Calu3 (cell line): Measurements from ENCODE around the gene ABL1. TPM values are rescaled to one million over a fixed set of nuclear protein-coding genes. Genes with fewer than 3 reads are reported as not detected.

Experiments
- BruUV-seq: library from RNA; stranded (reverse); fragments of 400-500 nt; replicated peaks from 2 replicates; lab custom pipeline; 2021; lab: Mats Ljungman, UMichigan
- CTCF ChIA-PET: fragments of 300-600 bp; sonication (Branson Sonifier 250); formaldehyde crosslinking; loops from one replicate; lab custom pipeline; 2022; ENCODE audit warnings: antibody characterized with exemption; lab: Charles Lee
- DNase-seq: peaks from one replicate; pipeline ENCODE4 v3.0.0; 2022
- H3K27ac Mint-ChIP-seq: one replicate; pipeline ENCODE4 v1.8.0; 2022; ENCODE audit warnings: mixed read lengths; ENCODE audit not compliant: unreplicated experiment
- H3K27me3 Mint-ChIP-seq: one replicate; pipeline ENCODE4 v1.8.0; 2022; ENCODE audit warnings: mixed read lengths; ENCODE audit not compliant: unreplicated experiment
- H3K36me3 Mint-ChIP-seq: one replicate; pipeline ENCODE4 v1.8.0; 2022; ENCODE audit warnings: mild to moderate bottlenecking, moderate library complexity, mixed read lengths; ENCODE audit not compliant: insufficient read depth, unreplicated experiment
- H3K4me1 Mint-ChIP-seq: one replicate; pipeline ENCODE4 v1.8.0; 2022; ENCODE audit warnings: mild to moderate bottlenecking, low read depth, mixed read lengths; ENCODE audit not compliant: unreplicated experiment
- H3K4me3 Mint-ChIP-seq: one replicate; pipeline ENCODE4 v1.8.0; 2022; ENCODE audit warnings: mild to moderate bottlenecking, low read depth, moderate library complexity, mixed read lengths; ENCODE audit not compliant: unreplicated experiment
- H3K9me3 Mint-ChIP-seq: one replicate; pipeline ENCODE4 v1.8.0; 2022; ENCODE audit warnings: low read depth, mixed read lengths; ENCODE audit not compliant: unreplicated experiment
- CTCF ChIP-seq: fragments of 200-600 bp; IDR thresholded peaks from one replicate; pipeline ENCODE4 v1.8.0; 2022; ENCODE audit warnings: antibody characterized with exemption; ENCODE audit not compliant: unreplicated experiment
- intact Hi-C: fragments of 100-400 bp; cut with micrococcal nuclease; formaldehyde crosslinking; loops from one replicate; pipeline ENCODE4 v1.10.0; 2022; ENCODE audit not compliant: unreplicated experiment
- total RNA-seq: library from RNA; stranded (reverse); gene quantifications from 2 replicates; pipeline ENCODE4 v1.2.3, GENCODE V29; 2022

Gene ABL1
- total RNA-seq, 1 experiment from 2014 or later, result 30.0 TPM

GRCh38 chr9:130839132-130840111 is 4.4 kb downstream of the ABL1 start:
- CTCF ChIA-PET, result interaction anchor here (0.6 to 0.7 kb wide), 2 partner anchors 17 to 240 kb away, joined by 6 read pairs; no protein-coding TSS in a partner anchor
- H3K27ac Mint-ChIP-seq, result no peak overlapping the region
- no TSS peak for BruUV-seq
- peaks cover 23% of the 10 kb centered on the region for H3K36me3 Mint-ChIP-seq
- H3K4me3 Mint-ChIP-seq, result no peak overlapping the region
- intact Hi-C loops, result loop anchor here (10.0 kb wide), 1 partner anchor 105 kb away; no protein-coding TSS in a partner anchor
- H3K9me3 Mint-ChIP-seq, result no peaks in the 10 kb centered on the region
- H3K4me1 Mint-ChIP-seq, result peaks cover 33% of the 10 kb centered on the region
- no peak for DNase-seq
- TF ChIP-seq CTCF, result no peak
- H3K27me3 Mint-ChIP-seq, result no peaks in the 10 kb centered on the region

DNA sequence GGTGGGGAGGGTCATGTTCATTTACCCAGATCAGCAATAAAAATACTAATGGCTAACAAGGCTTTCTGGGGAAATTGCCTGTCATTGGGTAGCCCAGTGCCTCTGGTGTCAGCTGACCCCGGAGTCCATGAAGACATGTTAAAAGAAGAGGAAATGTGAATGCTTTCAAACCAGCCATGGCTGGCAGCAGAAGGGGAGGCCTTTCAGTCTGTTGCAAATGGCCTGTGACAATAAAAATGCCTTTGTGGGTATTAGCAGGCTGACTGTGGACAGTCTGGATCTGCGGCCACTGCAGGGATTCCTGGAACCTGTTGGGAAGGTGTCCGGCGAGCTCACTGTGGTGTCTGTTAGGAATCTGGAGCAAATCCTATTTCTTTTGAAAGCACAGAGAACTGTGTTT is 7.5 kb downstream of the ABL1 start:
- H3K9me3 Mint-ChIP-seq, result no peaks in the 10 kb centered on the region
- H3K4me3 Mint-ChIP-seq, result no peak overlapping the region
- H3K27ac Mint-ChIP-seq, result no peak overlapping the region
- H3K27me3 Mint-ChIP-seq, result no peaks in the 10 kb centered on the region
- no peak for DNase-seq
- no TSS peak for BruUV-seq
- CTCF ChIA-PET, result no interaction called here
- TF ChIP-seq CTCF, result no peak
- intact Hi-C loops, result no loop called here
- H3K36me3 Mint-ChIP-seq, result no peaks in the 10 kb centered on the region
- H3K4me1 Mint-ChIP-seq, result peaks cover 36% of the 10 kb centered on the region

GRCh38 chr9:130843049-130843908 is 8.2 kb downstream of the ABL1 start:
- Mint-ChIP-seq H3K4me1 (peaks cover 38% of the 10 kb centered on the region), H3K27ac (no peak overlapping the region), H3K36me3 (no peaks in the 10 kb centered on the region), H3K27me3 (no peaks in the 10 kb centered on the region), H3K4me3 (no peak overlapping the region), H3K9me3 (no peaks in the 10 kb centered on the region)
- no peak for TF ChIP-seq CTCF
- CTCF ChIA-PET, result no interaction called here
- no peak for DNase-seq
- intact Hi-C loops, result no loop called here
- BruUV-seq, result no TSS peak

- no TSS peak for BruUV-seq
- no peaks in the 10 kb centered on the region for H3K27me3 Mint-ChIP-seq
- no peak for TF ChIP-seq CTCF
- H3K4me1 Mint-ChIP-seq, result peaks cover 30% of the 10 kb centered on the region
- intact Hi-C loops, result no loop called here
- no peaks in the 10 kb centered on the region for H3K9me3 Mint-ChIP-seq
- H3K4me3 Mint-ChIP-seq, result no peak overlapping the region
- no peaks in the 10 kb centered on the region for H3K36me3 Mint-ChIP-seq
- DNase-seq, result no peak
- no peak overlapping the region for H3K27ac Mint-ChIP-seq
- CTCF ChIA-PET, result no interaction called here
Measured at GRCh38 chr9:130844044-130844451, 9.0 kb downstream of the ABL1 start.
